ENCODE data around the gene WWTR1.

WWTR1 gene

DNA sequence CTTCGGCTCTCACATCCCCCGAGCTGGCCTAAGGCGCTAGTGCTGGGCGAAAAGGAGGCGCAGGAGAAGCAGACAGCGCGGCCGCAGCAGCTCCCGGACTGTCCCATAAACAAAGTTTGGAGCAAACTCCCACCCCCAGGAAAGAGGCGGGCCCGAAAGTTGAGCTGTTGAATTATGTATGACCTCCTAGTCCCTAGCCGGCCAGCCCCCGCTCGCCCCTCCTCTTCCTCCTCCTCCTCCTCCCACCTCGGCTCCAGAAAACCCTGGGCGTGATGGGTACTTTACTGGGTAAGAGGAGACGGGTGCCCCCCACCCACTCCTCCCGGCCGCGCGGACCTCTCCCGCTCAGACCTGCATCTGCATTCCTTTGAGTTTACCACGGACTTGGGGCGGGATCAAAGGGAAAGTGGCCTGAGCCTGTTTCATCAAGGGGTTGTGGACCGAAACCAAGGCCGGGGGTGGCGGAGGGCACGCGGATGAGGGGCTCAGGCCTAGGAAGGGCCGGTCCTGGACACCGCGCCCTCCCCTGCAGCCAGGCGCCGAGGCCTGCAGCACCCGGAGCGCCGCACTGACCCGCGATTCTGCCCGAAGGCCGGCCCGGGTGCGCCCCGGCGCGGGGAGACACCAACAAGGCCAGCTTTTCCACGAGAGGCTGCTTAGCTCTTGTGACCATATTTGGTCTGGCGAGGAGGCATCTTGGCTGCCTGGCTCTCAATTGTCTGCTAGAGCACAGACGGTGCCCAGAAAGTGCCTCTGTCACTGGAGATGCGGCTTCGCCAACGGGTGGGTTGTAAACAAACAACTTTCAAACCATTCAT, at the start of gene WWTR1:
WWTR1 (minus strand) TSS at position 100 of the 818 bp plus-strand sequence. CDS start 719 bp downstream, outside the sequence.
- peak; percentile 60 for DNase-seq

DNA sequence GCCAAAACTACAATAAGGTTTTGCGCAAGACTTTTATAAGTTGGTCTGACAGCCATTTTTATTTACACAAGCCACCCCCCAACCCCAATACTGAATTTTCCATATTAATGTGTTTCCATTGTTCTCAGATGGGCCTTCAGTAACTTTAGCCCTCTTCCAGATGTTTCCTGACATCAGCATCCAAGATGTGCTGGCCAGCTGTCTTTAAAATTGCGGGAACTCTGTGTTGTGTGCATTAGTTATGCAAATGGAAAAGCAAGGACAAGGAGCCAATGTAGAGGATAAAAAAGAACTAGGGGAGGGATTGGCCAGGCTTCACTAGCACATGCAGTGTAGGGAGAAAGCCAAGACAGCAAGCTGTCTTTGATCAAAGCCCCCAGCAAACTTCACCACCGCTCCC, 49.1 kb upstream of the WWTR1 start:
- DNase-seq = no peak

DNA sequence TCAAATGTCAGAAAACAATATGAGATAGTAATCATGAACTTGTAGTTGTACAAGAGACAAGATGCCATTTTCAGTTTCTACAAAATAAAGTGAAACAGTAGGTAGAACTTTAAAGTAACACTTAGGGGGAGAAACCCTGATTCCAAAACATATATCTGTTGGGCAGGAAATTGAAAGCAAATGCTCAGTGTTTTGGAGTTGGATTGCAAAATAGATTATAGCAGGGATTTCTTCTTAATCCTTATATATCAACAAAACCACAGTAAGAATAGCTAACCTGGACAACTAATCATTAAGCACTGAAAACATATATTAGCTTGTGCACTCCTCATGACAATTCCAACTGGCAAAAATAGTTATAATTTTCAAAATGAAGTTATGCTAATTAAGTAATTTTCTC, 47.6 kb upstream of the WWTR1 start:
- DNase-seq = no peak

DNA sequence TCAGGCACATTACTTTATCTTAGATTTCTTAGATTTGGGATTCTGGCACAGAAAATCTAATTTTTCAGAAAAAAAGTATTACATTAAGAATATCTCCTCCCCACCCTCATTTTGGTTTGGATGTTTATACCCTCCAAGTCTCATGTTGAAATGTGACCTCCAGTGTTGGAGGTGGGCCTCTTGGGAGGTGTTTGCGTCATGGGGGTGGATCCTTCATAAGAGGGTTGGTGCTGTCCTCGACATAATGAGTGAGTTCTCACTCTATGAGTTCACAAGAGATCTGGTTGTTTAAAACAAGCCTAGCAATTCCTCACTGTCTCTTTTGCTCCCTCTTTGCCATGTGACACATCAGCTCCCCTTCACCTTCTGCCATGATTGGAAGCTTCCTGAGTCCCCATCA, 45.6 kb upstream of the WWTR1 start:
- DNase-seq = no peak

DNA sequence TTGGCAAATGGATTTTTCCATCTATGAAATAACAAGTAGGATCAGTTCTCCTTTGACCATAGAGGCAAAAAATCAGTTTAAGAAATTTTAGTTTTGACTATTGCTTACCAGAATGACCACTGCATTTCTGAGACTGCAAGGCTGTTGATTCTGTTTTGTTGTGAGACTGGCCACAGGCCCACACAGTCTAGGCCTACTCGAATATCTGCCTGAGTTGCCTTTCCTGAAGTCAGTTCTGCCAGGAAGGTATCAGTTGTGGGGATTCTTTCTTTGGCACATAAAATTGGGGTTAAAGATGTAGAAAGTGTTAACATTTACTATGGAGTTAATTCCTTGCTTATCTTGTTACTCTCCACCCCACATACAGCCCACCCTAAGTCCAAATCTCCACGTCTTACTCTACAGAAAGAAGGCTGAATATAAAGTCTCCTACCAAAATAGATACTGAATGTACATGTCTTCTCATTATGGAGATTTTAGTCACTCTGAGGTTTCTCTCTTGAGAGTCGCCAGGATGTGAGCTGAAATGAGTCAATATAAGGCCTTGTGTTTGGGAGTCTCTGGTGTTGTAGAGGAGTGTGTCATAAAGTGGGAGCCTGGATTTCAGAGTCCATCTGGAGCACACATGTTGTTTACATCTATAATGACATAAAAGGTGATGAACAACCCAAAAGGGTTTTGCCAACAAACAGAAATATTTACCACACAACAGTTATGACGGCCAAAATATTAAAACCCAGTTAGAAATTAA, 45.0 kb upstream of the WWTR1 start:
- DNase-seq = no peak

DNA sequence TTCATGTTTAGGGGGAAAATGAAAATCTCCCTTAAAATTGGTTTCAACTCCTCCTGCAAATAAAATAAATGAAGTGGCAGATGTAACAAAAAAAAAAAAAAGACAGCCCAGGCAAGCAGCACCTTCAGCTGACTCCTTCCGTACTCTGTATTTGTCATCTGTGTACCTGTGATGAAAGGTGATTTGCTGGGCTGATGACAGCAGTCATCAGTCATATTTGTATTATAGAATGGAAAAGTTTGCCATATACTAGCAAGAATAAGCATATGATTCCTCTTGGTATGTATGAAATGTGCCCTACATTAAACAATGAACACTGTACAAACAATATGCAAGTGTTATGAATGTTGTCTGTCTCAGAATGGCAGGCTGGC, 44.1 kb upstream of the WWTR1 start:
- DNase-seq = no peak

DNA sequence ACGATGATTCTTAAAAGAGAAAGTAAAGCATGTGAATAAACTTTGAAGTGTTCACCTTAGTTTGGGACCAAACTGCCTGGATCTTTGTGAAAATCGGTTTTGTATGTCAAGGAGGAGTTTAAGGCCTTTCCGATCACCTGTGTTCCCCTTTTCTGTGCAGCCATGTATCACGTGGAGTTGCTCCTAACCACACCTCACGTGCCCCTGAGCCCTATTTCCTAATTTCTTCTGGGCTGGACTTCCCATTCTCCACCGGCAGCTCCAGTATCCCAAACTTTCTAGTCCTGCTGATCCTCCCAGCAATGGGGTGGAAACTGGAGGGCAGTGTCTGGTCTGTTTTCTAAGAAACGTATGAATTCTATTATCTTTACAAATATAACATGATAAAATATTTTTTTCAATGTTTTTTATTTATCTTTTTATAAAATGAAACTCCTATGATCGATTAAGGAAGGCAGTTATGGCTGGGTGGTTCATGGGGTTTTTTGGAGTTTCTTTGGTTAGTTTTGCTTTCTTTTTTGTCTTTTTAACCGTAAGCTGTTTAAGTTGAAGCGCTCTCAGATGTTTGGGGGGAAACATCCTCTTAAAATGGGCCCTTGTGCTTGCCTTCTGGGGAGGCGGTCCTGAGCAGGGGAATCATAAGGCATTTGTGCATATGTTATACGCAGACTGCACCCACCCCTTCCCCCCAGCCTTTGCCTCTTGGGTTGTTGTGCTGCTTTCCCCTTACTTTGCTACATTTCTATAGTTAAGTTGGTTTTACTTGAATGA, 43.6 kb upstream of the WWTR1 start:
- no peak for DNase-seq

DNA sequence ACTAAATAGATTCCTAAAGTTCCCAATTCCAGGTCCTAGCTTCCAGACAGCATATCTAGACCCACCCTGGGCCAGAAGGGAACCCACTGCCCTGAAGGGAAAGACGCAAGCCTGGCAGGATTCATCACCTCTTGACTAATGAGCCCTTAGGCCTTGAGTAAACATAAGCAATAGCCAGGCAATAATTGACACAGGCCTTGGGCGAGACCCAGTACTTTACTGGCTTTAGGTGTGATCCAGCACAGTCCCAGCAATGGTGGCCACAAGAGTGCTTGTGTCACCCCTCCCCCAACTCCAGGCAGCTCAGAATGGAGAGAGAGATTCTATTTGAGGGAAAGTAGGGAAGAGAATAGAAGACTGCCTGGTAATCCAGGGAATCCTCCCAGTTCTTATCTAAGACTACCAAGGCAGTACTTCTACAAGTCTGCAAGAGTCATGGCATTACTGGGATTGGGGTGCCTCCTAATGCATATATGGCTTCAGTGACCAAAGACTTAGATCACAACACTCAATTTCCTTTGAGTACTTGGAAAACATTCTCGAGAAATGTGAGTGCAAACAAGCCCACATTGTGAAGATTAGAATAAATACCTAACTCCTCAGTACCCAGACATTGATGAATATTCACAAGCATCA, 30.4 kb upstream of the WWTR1 start:
- no peak for DNase-seq

DNA sequence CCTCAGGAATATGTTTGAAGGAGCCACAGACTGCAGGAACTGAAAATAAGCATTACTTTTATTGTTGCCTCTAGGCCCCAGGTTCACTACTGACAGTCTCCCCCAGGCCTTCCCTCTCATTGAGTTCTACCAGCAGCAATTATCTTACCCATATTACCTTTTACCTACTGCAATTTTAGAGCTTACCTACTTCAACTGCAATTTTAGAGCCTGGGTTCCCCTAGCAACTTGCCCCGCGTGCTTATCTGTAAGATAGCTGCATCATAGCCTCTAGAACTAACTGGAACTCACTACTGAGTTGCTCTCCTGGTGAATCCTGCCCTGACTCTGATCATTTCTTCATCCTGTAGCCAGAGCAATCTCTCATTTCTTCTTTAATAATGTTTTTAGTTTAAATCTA, 29.2 kb upstream of the WWTR1 start:
- DNase-seq = no peak

DNA sequence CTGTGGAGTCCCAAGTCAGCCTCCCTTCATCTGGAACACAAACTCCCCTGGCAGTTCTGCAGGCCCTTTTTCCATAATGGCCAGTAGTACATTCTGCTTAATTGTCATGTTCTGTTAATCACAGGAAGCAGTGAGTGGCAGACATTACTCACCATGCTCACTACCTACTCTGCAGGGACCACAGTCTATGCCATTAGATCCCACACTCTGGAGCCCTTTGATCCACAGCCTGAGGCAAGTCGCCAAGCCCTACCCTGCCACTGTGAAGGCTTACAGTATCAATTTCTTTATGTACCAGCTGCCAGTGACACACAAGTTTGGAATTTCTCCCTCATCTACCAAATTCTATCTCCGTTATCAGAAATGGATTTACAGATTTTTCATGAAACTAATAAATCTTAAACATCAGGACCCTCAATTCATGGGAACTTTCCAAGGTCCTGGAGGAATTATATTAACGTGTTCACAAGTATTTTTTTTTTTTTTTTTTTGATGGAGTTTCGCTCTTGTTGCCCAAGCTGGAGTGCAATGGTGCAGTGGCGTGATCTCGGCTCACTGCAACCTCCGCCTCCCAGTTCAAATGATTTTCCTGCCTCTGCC, 20.6 kb upstream of the WWTR1 start:
- DNase-seq = no peak

DNA sequence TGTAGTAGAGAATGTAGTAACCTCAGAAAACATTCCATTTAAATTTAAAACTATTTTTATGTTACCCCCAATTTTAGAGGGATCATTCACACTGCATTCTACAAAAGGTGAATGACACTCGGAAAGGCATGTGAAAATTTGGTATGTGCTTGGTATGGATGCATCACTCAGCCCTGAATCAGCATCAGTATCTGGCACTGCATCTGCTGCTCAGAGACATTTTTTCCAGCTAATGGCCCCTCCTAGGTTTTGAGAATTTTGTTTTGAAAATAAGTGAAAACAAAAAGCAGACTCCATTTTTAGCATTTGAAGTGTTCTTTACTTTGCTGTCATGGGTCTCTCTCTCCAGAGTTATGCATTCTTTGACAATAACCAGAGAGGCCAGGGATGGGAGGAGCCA, 15.6 kb upstream of the WWTR1 start:
- no peak for DNase-seq

DNA sequence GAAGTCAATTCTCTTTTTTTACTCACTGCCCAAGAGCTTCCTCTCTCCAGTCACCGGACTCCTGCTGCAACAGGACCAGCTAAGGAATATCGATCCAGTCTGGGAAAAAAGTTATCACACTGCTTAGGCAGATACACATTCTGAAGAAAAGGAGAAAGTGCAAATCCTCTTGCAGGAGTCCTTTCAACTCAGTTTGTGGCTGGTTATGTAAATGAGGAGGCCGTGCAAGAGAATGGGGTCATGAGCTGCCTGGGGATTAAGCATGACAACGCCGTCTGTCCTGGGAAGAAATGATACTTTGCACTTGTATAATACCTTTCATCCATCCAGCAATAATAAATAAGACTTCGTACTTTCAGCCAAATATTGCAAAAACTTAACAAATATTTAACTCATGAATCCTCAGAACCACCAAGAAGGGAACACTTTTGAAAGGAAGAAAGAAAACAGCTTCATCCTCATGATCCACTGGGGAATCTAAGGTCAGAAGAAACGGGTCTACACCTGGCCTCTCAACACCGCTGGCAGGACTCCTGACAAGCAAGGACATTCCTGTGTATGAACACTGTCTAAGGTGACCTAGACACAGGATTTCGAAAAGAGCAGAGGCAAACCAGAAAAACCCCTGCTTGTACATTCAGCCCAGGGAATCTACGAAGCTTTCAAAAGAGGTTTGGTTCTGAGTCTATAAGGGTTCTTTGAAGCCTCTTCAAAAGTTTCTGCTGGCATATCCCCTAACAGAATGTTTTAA, 13.1 kb upstream of the WWTR1 start:
- DNase-seq = no peak

DNA sequence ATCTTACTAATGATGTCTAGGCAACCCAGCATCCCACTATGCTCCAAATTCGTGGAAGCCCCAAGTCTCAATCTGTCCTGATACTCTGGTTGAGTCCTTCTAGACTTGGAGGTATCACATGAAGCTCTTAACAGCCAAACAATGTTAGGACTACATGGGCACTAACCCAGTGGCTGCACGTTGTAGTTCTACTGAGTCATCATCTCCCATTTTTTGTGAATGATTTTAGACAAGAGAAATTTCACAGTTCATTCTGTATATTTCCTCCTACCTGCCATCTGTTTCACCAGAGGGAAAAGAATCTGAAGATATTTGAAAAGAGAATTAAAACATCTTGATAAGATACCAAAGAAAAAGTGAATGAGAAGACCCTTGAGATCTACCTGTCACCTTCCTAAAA, 9.8 kb upstream of the WWTR1 start:
- DNase-seq = no peak

DNA sequence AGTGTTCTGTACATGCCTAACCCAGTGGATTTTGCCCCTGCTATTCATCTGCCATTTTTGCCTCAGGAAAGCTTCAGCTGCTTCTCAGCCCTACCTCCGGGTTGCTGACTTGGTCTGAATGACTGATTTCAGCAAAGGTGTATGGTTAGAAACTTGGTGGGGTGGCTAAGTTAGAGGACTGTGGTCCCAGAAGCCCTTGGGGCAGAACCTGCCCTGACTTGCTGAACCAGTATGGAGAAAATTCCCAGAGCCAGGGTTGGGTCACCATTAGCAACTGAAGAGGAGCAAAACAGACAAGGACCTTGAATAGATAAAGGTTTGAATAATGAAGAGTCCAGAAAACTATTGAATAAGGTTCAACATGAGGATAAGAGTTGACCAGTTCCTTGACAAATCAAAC, 6.1 kb upstream of the WWTR1 start:
- no peak for DNase-seq

DNA sequence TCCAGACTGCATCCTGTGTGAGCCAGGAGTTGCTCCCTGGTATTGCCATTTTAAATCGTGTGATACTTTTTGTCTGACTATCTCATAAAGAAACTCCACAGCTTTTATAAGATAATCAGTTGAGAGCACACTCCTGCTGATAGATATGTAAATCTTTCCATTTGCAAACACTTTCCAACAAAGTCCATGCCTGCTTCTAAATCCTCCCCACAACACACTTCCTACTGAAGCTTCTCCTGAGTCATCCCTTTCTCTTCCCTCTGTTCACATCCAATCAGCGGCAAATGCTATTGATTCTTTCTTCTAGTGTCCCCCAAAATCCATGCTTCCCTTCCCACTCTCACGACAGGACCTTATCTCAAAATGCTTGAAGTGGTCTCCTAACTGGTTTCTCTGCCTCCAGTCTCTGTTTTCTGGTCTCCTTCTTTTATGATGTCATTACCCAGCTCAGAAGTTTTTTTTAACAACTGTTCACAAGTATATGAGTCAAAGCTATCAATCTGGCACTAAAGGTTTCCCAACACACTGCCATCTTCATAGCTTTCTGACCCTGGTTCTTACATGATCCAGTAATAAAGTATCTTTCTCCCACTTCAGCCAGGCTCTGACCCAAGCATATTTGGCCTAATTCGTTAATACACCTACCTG, 4.5 kb upstream of the WWTR1 start:
- DNase-seq = no peak

DNA sequence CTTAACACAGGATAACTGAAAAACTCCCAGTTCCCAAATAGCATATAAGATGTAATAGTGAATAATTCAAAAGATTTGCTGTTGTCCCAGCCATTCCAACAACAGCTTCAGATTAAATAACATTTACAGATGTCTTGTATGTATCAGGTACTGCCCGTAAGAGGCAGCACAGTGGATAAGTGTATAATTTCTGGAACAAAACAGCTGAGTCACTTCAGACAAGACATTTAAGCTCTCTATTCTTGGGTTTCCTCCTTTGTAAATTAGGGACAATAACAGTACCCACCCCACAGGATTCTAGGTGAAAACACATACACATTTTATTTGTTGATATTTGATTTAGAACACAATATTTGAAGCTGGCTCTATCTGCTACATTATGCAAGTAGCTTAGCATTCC, 2.6 kb upstream of the WWTR1 start:
- no peak for DNase-seq

DNA sequence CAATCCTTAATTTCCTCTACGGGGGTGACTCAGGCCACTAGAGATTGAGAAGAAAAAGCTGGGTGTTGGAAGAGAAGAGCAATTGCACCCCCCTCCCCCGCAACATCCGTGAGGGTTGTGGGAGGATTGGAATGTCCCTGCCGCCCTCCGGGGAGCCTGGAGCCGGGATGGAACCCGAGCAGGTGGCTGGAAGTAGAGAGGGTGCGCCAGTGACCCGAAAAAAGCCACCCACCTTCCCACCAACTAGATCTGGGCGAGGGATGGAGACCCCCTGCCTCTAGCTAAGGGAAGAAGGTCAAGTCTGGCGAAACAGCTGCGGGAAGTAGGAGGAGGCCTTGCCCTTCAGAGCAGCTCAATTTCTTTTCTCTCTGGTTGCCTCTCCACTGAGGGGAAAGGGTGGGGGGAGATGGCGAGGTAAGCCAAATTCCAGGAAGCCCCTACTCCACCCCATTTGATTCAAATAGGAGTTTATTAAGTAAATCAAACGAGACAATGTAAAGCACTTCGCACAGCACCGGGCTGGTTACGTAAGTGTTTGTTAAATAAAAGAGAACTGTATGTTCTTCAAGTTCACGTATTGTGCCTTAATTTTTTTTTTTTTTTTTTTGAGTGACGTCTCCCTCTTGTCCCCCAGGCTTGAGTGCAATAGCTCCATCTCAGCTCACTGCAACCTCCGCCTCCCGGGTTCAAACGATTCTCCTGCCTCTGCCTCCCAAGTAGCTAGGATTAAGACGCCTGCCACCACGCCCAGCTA, 1.1 kb upstream of the WWTR1 start:
- DNase-seq = no peak

DNA sequence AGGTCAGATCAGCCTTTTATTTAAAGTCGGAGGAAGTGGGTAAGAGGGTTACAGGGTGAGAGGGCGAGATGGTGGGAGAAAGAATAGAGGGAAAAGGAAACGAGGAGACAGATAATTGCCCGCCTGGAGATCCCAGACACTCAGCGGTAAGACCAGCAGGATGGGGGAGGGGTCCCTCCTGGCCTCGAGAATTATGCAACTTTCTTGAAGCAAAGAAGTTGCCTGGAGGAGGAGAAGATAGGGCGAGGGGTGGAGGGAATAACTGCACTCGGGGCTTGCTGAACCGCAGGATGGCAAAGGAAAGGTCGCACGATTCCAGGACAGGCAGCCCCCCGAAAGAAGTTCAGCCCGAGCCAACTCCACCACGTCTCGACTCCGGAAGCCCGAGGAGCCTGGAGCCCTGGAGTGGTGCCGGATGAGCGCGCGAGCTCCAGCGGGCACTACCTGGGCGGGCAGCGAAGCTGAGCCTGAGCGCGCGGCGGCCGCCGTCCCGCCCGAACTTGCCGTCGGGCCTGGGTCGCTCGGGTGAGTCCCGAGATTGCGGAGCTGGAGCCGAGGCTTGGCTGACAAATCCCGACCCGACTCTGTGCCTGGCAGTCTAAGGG, 402 bp downstream of the WWTR1 start:
- peak; percentile 23 for DNase-seq

DNA sequence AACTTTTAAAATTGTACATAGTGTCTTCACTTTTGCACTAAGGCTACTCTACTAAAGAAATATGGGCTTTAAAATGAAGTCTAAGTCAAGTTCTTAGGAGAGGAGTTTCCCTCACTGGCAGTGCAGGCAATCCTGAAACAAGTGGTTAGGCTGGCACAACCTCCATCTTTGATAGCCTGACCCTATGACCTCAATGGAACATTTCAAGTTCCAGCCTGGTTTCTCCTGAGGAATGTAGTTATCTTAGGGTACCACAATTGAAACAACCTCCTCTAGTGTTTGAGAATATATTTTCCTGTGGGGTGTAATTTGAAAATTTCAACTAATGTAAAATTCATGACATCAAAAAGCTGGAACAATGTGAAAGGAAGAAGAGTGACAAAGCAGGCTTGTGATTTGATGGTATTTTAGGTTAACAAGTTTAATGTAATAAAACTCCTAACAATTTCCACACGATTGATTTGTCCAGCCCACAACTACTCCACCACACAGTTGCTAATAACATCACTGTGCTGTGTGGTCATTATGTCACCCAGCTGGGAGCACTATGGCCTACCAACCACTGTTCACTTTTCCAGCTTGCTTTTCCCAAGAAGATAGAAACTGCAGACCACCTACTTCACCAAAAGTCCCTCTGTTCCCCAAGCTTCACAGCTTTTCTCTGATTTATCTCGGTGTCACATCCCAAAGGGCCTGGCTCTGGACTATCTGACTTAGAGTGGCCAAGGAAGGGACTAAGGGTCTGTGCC, 1.8 kb downstream of the WWTR1 start:
- DNase-seq = no peak

DNA sequence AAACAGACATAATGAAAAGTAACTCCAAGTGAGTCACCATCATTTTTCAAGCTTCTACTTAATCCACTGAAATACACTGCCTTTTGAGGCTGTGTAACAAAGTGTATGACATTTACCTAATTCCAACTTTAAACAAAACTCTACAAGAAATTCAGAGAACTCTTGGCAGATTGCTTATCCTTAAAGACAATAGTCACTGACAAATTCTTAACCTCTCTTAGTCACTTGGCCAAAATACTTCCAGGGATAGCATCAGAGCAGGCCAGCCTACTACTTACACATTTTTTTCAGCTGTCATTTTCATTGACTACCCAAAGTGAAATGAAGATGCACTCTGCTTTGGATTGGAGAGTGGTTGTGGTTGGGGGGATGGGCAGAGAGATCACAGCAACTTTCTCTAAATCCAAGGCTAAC, 3.6 kb downstream of the WWTR1 start:
- DNase-seq = no peak
